Measurements from ENCODE around the gene RUNX2. TPM values are rescaled to one million over a fixed set of nuclear protein-coding genes. Genes with fewer than 3 reads are reported as not detected.

Gene RUNX2
- total and polyA plus RNA-seq, 2 experiments from 2014 or later: 0.66 to 1.7 TPM

- H3K27ac ChIP-seq (ENCODE audit: low read depth): no peak overlapping the region
- H3K27ac Mint-ChIP-seq: no peak overlapping the region
- ATAC-seq: no peak
Observed at GRCh38 chr6:45507186-45507585, 179.1 kb downstream of the RUNX2 start.

More at GRCh38 chr6:45507186-45507585, 179.1 kb downstream of the RUNX2 start:
- H3K36me3 Mint-ChIP-seq (ENCODE audit: low read depth): no peaks in the 10 kb centered on the region
- Histone ChIP-seq H2AFZ (no peak overlapping the region; the same call in 1 of the 2 replicates), H3K79me2 (replicated peaks; ENCODE audit: insufficient read depth) (no peaks in the 10 kb centered on the region), H3K4me1 (ENCODE audit: insufficient read depth) (peaks cover 18% of the 10 kb centered on the region), H3K9me2 (ENCODE audit: insufficient read depth) (no peaks in the 10 kb centered on the region; the same call in 1 of the 2 replicates), H3F3A (replicated peaks; ENCODE audit: low read depth) (no peaks in the 10 kb centered on the region), H3K4me3 (no peak overlapping the region), H3K4me2 (no peak overlapping the region), H3K36me3 (ENCODE audit: insufficient read depth) (no peaks in the 10 kb centered on the region), H4K20me1 (replicated peaks; ENCODE audit: insufficient read depth) (no peaks in the 10 kb centered on the region), H3K27me3 (ENCODE audit: insufficient read depth) (no peaks in the 10 kb centered on the region)
- H3K9me3 Mint-ChIP-seq: no peaks in the 10 kb centered on the region
- no peak overlapping the region for H3K4me3 Mint-ChIP-seq
- peaks cover 27% of the 10 kb centered on the region for H3K4me1 Mint-ChIP-seq
- DNase-seq (ENCODE audit: low spot score): no peak
- H3K27me3 Mint-ChIP-seq (ENCODE audit: insufficient read depth, low read depth, poor library complexity): no peaks in the 10 kb centered on the region
- TF ChIP-seq ZNF462 (CRISPR knock-in tag; IDR thresholded peaks at IDR 0.05) (no peak), ETS1 (IDR thresholded peaks at IDR 0.05) (no peak), EZH2 (IDR thresholded peaks at IDR 0.05; ENCODE audit: low read depth, unreplicated experiment) (no peak), JUNB (IDR thresholded peaks at IDR 0.05; ENCODE audit: unreplicated experiment) (no peak)
